HL-60/S4 treated with phorbol 12-myristate 13-acetate at 8.2 ng/mL for 4 days and 3 days (cell line): ENCODE measurements around the gene EVPLL.
"Not testable (repeated sequence)": the region's sequence is repeated elsewhere in the genome, so short reads cannot be mapped to it uniquely, and the experiment has no call there.

Experiments used
- in situ Hi-C: fragments of 300-500 bp; cut with MboI; formaldehyde crosslinking; loops from 2 replicates; pipeline ENCODE4 v1.15.0; 2022; ENCODE audit warnings: low sequenced_read_pairs

Gene EVPLL

DNA sequence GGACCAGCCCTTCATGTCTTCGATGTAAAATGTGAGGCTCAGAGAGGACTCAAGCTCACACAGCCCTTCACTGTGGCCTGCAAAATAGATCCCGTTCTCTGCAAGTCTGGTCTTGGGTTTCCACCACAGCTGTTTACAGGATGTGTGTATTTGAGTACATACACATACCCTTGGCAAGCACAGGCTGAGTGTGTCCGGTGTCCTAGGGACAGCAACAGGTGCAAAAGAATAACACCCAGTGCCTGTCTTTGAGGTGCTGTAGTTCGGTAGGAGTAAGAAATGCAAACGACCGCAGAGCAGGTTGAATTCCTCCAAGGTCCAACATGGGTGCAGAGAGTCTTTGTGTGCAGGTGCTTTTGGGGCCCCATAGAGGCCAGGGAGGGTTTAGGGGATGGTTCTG, 44.9 kb downstream of the EVPLL start:
- in situ Hi-C loops = not testable (repeated sequence)

DNA sequence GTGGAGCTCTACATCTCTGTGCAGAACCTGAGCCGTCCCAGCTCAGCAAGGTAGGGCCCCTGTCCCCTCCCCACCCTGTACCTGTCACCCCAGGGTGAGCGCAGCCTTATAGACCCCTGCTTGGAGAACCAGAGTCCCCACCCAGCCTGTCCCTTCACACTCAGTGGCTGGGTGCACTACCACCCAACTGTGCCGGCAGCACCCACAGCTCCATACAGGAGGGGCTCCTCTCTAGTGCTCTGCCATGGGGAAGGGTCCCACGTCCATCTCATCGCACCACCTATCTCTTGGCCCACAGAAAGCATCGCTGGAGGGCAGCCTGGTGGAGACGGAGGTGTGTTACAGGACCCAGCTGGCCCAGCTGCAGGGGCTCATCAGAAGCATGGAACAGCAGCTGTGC, 45.4 kb downstream of the EVPLL start:
- in situ Hi-C loops = not testable (repeated sequence)

DNA sequence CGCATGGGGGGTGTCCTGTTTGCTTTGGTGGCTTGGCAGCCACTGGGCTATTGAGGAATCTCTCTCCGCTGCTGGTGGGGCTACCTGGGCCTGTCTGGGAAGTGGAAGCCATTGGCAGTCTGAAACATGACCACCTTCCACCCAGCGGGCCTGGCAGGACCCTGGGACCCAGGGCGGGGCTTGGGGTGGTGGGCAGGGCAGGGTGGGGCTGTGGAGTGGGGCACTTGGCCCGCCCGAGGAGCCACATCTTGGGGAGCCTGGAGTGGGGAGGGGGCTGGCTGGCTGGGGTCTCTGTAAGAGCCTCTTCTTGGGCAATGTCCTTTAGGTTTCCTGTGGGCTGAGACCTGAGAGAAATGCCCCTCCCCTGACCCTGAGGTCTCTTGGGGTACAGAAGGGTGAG, 48.0 kb downstream of the EVPLL start:
- in situ Hi-C loops = not testable (repeated sequence)

DNA sequence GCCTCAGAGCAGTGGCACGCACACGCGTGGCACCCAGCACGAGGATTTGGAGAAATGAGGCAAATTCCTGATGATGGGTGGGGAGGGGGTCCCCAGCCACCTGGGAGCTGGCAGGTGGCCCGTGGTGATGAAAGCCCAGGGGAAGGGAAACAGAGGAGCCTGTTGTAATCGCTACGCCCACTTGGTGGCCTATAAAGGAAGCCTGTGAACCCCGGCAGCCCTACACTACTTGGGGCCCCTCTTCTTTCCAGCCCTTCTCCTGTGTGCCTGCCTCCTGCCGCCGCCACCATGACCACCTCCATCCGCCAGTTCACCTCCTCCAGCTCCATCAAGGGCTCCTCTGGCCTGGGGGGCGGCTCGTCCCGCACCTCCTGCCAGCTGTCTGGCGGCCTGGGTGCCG, 49.1 kb downstream of the EVPLL start:
- in situ Hi-C loops = not testable (repeated sequence)

DNA sequence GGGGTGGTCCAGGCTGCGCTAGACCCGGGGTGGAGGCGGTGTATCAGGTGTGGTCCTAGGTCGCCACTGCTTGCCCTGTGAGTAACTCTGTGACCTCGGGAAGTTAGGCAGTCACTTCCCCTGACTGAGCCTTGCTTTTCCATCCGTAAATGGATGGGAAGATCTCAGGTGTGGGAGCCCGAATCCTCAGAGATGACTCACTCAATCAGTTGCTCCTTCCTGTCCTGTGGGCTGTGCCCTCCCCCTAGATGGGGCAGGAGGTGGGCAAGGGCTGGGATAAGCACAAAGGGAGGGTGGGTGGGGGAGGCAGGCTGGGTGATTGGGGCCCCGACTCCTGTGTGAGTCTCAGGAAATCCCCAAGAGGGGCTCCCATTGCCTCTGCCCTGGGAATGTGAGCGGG, 54.6 kb downstream of the EVPLL start:
- in situ Hi-C loops = not testable (repeated sequence)
